ENCODE measurements around the gene EGLN3. TPM values are rescaled to one million over a fixed set of nuclear protein-coding genes. Genes with fewer than 3 reads are reported as not detected.
A peak's percentile ranks its signal among the peaks of the same experiment; 100 is the strongest.

The EGLN3 gene
- total RNA-seq, 1 donor from 2014 or later: 7.0 TPM

DNA sequence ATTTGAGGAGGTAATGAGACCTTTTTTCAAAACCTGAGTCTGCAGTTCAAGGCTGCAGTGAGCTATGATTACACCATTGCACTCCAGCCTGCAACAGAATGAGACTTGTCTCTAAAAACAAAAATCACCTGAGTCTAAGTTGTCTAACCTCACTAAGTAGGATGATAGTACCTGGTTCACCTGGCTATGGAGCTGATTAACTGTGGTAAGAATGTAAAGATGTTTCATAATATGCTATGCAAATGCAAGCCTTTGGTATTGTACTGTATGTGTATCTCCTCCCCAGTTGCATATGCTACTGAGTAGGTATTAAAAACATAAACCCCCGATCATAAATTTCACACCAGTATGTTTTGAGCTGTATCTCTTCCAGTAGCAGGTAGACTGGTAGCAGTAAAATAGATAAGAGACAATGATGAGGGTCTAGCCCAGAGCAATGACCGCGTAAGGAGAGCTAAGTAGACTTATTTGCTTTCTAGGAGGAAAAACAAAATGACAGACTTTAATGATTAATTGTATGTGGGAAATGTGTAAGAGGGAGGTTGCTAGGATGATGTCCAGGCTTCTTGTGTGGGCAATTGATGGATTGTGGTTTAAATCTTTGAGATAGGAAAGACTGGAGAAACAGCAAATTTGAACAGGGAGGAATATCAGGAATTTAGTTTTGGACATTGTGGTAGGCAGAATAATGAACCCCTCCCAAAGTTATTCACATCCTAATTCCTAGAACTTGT lies 41.6 kb upstream of the EGLN3 start:
- TF ChIP-seq, protein P1, sequence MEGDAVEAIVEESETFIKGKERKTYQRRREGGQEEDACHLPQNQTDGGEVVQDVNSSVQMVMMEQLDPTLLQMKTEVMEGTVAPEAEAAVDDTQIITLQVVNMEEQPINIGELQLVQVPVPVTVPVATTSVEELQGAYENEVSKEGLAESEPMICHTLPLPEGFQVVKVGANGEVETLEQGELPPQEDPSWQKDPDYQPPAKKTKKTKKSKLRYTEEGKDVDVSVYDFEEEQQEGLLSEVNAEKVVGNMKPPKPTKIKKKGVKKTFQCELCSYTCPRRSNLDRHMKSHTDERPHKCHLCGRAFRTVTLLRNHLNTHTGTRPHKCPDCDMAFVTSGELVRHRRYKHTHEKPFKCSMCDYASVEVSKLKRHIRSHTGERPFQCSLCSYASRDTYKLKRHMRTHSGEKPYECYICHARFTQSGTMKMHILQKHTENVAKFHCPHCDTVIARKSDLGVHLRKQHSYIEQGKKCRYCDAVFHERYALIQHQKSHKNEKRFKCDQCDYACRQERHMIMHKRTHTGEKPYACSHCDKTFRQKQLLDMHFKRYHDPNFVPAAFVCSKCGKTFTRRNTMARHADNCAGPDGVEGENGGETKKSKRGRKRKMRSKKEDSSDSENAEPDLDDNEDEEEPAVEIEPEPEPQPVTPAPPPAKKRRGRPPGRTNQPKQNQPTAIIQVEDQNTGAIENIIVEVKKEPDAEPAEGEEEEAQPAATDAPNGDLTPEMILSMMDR (conservative IDR thresholded peaks at IDR 0.05; ENCODE audit: low read depth, low read length): no peak
- H3K4me3 ChIP-seq (ENCODE audit: low read depth, low read length): no peak overlapping the region
- DNase-seq (ENCODE audit: low read depth): no peak

DNA sequence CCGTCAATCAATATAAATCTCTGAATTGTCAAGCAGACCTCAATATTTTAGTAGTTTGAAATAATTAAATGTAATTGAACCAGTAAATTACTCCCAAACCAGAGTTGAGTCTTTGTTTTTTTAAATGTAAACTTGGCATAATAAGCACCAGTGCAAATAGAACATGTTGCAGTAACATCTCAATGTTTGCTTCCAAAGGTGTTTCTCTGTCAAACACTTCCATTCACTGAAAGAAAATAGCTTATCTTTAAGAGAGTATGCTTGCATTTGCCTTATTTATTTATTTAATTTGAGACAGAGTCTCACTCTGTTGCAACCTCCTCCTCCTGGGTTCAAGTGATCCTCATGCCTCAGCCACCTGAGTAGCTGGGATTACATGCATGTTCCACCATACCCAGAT lies 39.9 kb upstream of the EGLN3 start:
- TF ChIP-seq, protein P1 (conservative IDR thresholded peaks at IDR 0.05; ENCODE audit: low read depth, low read length): no peak
- H3K4me3 ChIP-seq (ENCODE audit: low read depth, low read length): no peak overlapping the region
- no peak for DNase-seq (ENCODE audit: low read depth)

DNA sequence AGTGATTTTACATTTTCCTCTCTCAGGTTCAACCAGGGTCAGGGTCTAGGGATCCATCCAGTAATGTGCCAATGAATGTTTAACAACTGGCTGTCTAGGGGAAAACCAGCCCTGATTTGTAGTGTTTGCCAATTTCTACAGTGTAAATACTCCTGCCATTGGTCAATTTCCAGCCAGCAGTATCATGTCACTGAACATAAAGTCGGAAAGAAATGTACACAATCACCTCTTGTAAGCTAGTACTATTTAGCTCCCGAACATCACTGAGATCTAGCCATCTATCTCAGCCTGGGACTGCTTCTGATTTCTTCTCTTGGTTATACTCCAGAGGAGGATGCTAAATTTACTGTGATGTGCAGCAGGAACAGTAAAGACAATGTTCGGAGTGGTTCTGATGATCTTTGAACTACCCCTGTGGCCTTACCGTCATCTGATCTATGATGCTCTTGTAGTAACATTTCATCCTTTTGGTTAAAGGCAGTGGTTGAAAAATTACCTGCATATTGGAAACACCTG lies 36.7 kb upstream of the EGLN3 start:
- no peak for DNase-seq (ENCODE audit: low read depth)
- TF ChIP-seq, protein P1 (conservative IDR thresholded peaks at IDR 0.05; ENCODE audit: low read depth, low read length): no peak
- H3K4me3 ChIP-seq (ENCODE audit: low read depth, low read length): no peak overlapping the region

DNA sequence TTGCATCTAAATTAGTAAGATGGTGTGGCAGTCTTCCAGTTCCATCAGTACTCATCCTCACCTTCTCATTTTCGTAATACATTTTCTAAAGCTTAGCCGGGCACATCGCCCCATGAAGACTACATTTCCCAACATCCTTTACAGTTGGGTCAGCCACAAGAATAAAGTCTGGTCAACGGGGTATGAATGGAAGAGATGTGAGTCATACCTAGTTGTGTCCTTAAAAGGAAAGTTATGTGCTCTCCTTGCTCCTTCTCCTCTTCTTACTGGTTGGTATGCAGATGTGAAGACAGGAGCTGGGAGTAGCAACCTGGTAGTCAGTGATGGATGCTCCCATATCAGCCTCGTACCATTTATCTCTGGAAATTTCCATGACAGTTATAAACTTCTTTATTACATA lies 35.9 kb upstream of the EGLN3 start:
- TF ChIP-seq, protein P1 (conservative IDR thresholded peaks at IDR 0.05; ENCODE audit: low read depth, low read length): no peak
- peak; percentile 90 for DNase-seq (ENCODE audit: low read depth)
- no peak overlapping the region for H3K4me3 ChIP-seq (ENCODE audit: low read depth, low read length)

DNA sequence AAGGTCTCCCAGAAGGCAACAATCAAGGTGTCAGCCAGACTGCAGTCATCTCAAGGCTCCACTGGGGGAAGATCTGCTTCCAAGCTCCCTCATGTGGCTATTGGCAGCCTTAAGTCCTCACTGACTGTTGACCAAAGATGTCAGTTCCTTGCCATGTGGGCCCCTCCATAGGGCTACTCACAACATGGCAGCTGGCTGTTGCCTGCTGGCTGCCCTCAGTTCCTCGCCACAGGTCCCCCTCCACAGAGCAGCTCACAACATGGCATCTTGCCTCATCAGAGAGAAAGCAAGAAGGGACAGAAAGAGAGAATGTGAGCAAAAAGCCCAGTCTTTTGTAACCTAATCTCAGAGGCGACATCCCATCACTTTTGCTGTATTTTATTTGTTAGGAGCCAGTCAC lies 34.4 kb upstream of the EGLN3 start:
- TF ChIP-seq, protein P1 (conservative IDR thresholded peaks at IDR 0.05; ENCODE audit: low read depth, low read length): no peak
- H3K4me3 ChIP-seq (ENCODE audit: low read depth, low read length): no peak overlapping the region
- no peak for DNase-seq (ENCODE audit: low read depth)

DNA sequence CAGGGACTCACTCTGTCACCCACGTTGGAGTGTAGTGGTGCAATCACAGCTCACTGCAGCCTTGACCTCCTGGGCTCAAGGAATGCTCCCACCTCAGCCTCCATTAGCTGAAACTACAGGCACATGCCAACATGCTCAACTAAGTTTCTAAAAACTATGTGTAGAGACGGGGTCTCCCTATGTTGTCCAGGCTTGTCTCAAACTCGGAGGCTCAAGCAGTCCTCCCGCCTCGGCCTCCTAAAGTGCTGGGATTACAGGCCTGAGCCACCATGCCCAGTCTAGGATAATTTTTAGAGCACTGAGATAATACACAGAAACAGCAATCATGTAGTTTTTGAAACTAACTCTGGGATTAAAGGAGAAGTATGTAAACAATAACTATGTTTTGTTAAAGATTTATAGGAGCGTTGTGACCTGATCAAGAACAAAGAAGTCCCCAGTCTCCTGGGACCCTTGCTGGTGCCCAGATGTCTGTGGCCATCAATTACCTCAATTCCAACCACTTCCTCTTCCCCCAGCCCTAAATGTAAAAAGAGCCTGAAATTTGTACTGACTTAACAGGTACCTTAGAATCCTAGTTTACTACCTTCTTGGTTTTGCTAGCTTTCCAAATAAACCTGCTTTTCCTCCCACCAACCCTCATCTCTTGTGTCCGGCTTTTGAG lies 28.9 kb upstream of the EGLN3 start:
- H3K4me3 ChIP-seq (ENCODE audit: low read depth, low read length): no peak overlapping the region
- TF ChIP-seq, protein P1 (conservative IDR thresholded peaks at IDR 0.05; ENCODE audit: low read depth, low read length): no peak
- no peak for DNase-seq (ENCODE audit: low read depth)
